H1 (cell line): ENCODE measurements around the gene PLD3. TPM values are rescaled to one million over a fixed set of nuclear protein-coding genes. Genes with fewer than 3 reads are reported as not detected.
A peak's percentile ranks its signal among the peaks of the same experiment; 100 is the strongest.

ENCODE experiments used
- ASH2L ChIP-seq: fragments of 200-600, 300-600 bp; sonication (generic); IDR thresholded peaks from one replicate; pipeline ENCODE4 v1.7.1; 2017; ENCODE audit warnings: low read length
- BACH1 ChIP-seq: IDR thresholded peaks from 2 replicates; pipeline ENCODE4 v1.6.1; 2012; ENCODE audit warnings: low read length, improper control_type of control experiment
- CEBPB ChIP-seq: IDR thresholded peaks from 2 replicates; pipeline ENCODE4 v1.6.1; 2012; ENCODE audit warnings: low read depth, low read length
- CHD1 ChIP-seq: IDR thresholded peaks from 2 replicates; pipeline ENCODE4 v1.6.1; 2012; ENCODE audit warnings: low read depth, low read length, improper control_type of control experiment
- CHD2 ChIP-seq: IDR thresholded peaks from 2 replicates; pipeline ENCODE4 v1.6.1; 2012; ENCODE audit warnings: low read length, improper control_type of control experiment
- CREB1 ChIP-seq: IDR thresholded peaks from 2 replicates; pipeline ENCODE4 v1.6.1; 2012; ENCODE audit warnings: inconsistent platforms
- CTBP2 ChIP-seq: IDR thresholded peaks from 2 replicates; pipeline ENCODE4 v1.7.0; 2011; ENCODE audit warnings: borderline replicate concordance, mild to moderate bottlenecking, moderate library complexity, mixed read lengths, low read length; ENCODE audit not compliant: insufficient read depth, insufficient read length
- E2F6 ChIP-seq: IDR thresholded peaks from 2 replicates; pipeline ENCODE4 v1.6.1; 2012; ENCODE audit warnings: inconsistent platforms
- EGR1 ChIP-seq: IDR thresholded peaks from 2 replicates; pipeline ENCODE4 v1.6.1; 2011; ENCODE audit warnings: low read depth, low read length, borderline replicate concordance
- GTF2F1 ChIP-seq: IDR thresholded peaks from 2 replicates; pipeline ENCODE4 v1.6.1; 2012; ENCODE audit warnings: low read depth, low read length, improper control_type of control experiment, borderline replicate concordance
- KDM4A ChIP-seq: IDR thresholded peaks from one replicate; pipeline ENCODE4 v1.7.1; 2012; ENCODE audit warnings: low read depth, mild to moderate bottlenecking, moderate library complexity, low read length, inconsistent platforms; ENCODE audit not compliant: severe bottlenecking
- PHF8 ChIP-seq: fragments of 200-600 bp; sonication (generic); conservative IDR thresholded peaks from 2 replicates; pipeline ENCODE4 v1.7.1; 2012; ENCODE audit warnings: low read depth, mild to moderate bottlenecking, inconsistent platforms, low read length, moderate library complexity
- POLR2AphosphoS5 ChIP-seq: IDR thresholded peaks from 2 replicates; pipeline ENCODE4 v1.6.1; 2011; ENCODE audit warnings: low read depth, low read length
- RAD21 ChIP-seq, 2 experiments: IDR thresholded peaks in 1 of 2; conservative IDR thresholded peaks in 1 of 2; 2 replicates each; pipeline ENCODE4 v1.6.1; 2011; ENCODE audit warnings: low read depth in 2 of 2, low read length in 2 of 2, improper control_type of control experiment in 1 of 2, inconsistent platforms in 1 of 2, mild to moderate bottlenecking in 1 of 2, moderate library complexity in 1 of 2
- RBBP5 ChIP-seq: IDR thresholded peaks from 2 replicates; pipeline ENCODE4 v1.7.1; 2012; ENCODE audit warnings: low read depth, mild to moderate bottlenecking, inconsistent platforms, low read length, moderate library complexity, borderline replicate concordance
- SIRT6 ChIP-seq: IDR thresholded peaks from one replicate; pipeline ENCODE4 v1.7.1; 2012; ENCODE audit warnings: low read length, inconsistent platforms
- SIX5 ChIP-seq: IDR thresholded peaks from 2 replicates; pipeline ENCODE4 v1.6.1; 2011; ENCODE audit warnings: mild to moderate bottlenecking, low read depth, low read length
- SP2 ChIP-seq: IDR thresholded peaks from 2 replicates; pipeline ENCODE4 v1.6.1; 2012; ENCODE audit warnings: mild to moderate bottlenecking, low read length, inconsistent platforms
- SUZ12 ChIP-seq: fragments of 200-600 bp; sonication (generic); IDR thresholded peaks from 2 replicates; pipeline ENCODE4 v1.6.1; 2012; ENCODE audit warnings: mild to moderate bottlenecking, inconsistent platforms, low read length, moderate library complexity, mixed read lengths
- TCF12 ChIP-seq: IDR thresholded peaks from 2 replicates; pipeline ENCODE4 v1.6.1; 2011; ENCODE audit warnings: low read depth, mild to moderate bottlenecking, low read length
- ZNF274 ChIP-seq: IDR thresholded peaks from 2 replicates; pipeline ENCODE4 v1.7.0; 2012; ENCODE audit warnings: low read length, borderline replicate concordance; ENCODE audit errors: extremely low read depth
- polyA plus RNA-seq, 7 experiments: library from polyadenylated mRNA; depleted of rRNA in 3 of 7; stranded (reverse) in 5 of 7; unstranded in 2 of 7; fragments of >200 nt in 5 of 7; fragments of 200-250 nt in 2 of 7; gene quantifications; 1 replicate in 5 of 7; 2 replicates in 1 of 7; 4 replicates in 1 of 7; pipeline versions ENCODE4 v1.2.1 to v1.2.3, GENCODE V29; 2011 to 2013; ENCODE audit warnings: missing spikeins in 2 of 7, mixed read lengths in 2 of 7
- total RNA-seq: library from RNA; stranded (reverse); fragmentation: NEBNext Ultra II Directional; extraction: Animal tissue kit (Norgen Biotek cat#: 25700); gene quantifications from 2 replicates; pipeline ENCODE4 v1.2.1, GENCODE V29; 2021
- TF ChIP-seq, protein P1 (sequence below): IDR thresholded peaks from 2 replicates; pipeline ENCODE4 v1.6.1; 2011; ENCODE audit warnings: low read length, improper control_type of control experiment

The PLD3 gene
- total and polyA plus RNA-seq, 2 of the 8 experiments (the other 6 are each of a cell fraction or from before 2014, with no cell fraction given) = 180 to 543 TPM

DNA sequence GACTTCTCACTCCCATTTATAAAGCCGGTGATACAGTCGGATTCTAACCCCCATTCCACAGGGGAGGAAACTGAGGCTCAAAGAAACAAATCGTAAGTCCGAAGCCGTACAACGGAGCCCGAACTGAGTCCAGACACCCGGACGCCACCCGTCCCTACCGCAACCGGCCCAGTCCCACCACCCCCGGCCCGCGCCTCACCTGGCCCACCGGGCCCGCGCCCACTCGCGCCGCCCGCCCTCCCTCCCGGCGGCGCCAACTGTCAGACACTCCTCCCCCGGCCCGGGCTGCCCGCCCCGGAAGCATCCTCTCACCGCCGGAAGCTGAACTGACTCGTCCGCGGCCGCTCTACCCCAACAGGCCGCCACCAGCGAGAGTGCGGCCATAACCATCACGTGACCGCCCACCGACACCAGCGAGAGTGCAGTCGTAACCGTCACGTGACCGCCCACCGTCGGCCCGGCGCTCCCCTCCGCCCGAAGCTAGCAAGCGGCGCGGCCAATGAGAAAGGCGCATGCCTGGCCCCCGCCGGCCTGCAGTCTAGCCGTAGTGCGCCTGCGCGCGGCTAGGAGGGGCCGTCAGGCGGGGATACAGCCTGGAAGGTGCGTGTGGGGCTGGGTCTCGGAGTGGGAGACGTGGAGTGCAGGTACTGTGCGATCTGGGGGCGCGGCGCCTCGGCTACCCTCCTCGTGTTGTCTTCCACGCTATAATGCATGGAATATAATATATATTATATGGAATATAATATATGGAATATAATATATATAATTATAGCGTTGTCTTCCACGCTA is at the start of gene PLD3, which contains the start of gene C19orf47 (continued):
- TF ChIP-seq CHD2 (no peak), CEBPB (no peak), EGR1 (no peak), E2F6 (no peak), TCF12 (0 out of 2 replicates have a peak, but pooled peaks have one; percentile 9), POLR2AphosphoS5 (peak; percentile 85), ZNF274 (no peak), GTF2F1 (peak; percentile 83), SUZ12 (no peak), BACH1 (peak; percentile 75), ASH2L (peak; percentile 35), KDM4A (peak; percentile 26), PHF8 (peak; percentile 60), CTBP2 (no peak), SP2 (peak; percentile 47; the same call in 1 of the 2 replicates), CREB1 (peak; percentile 83), RAD21 (IDR thresholded peaks at IDR 0.05 in 1 of 2, conservative IDR thresholded peaks at IDR 0.05 in 1 of 2; ENCODE audit: low read depth in 2 of 2, low read length in 2 of 2) (0 out of 4 replicates have a peak, but pooled peaks of 1 of the 2 experiments have one; percentile 2), CHD1 (no peak), SIRT6 (no peak), SIX5 (no peak), RBBP5 (0 out of 2 replicates have a peak, but pooled peaks have one; percentile 11)
- TF ChIP-seq, protein P1, sequence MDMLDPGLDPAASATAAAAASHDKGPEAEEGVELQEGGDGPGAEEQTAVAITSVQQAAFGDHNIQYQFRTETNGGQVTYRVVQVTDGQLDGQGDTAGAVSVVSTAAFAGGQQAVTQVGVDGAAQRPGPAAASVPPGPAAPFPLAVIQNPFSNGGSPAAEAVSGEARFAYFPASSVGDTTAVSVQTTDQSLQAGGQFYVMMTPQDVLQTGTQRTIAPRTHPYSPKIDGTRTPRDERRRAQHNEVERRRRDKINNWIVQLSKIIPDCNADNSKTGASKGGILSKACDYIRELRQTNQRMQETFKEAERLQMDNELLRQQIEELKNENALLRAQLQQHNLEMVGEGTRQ = peak; percentile 100
